ENCODE data around the gene SLC2A8.

DNA sequence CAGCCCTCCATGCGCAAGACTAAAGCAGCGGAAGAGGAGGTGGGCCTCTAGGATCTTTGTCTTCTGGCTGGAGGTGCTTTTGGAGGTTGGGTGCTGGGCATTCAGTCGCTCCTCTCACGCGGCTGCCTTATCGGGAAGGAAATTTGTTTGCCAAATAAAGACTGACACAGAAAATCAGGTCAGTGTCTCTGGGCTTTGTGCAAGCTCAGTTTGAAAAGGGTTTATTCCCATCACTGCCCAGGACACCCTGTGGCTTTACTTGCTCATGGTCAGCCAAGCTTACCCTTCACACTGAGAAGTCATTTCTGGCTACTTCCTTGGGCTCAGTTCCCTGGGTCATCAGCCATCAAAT lies 10.5 kb downstream of the SLC2A8 start:
- TF ChIP-seq, protein P1, sequence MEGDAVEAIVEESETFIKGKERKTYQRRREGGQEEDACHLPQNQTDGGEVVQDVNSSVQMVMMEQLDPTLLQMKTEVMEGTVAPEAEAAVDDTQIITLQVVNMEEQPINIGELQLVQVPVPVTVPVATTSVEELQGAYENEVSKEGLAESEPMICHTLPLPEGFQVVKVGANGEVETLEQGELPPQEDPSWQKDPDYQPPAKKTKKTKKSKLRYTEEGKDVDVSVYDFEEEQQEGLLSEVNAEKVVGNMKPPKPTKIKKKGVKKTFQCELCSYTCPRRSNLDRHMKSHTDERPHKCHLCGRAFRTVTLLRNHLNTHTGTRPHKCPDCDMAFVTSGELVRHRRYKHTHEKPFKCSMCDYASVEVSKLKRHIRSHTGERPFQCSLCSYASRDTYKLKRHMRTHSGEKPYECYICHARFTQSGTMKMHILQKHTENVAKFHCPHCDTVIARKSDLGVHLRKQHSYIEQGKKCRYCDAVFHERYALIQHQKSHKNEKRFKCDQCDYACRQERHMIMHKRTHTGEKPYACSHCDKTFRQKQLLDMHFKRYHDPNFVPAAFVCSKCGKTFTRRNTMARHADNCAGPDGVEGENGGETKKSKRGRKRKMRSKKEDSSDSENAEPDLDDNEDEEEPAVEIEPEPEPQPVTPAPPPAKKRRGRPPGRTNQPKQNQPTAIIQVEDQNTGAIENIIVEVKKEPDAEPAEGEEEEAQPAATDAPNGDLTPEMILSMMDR (IDR thresholded peaks at IDR 0.05): no peak
- no peak for TF ChIP-seq POLR2A (IDR thresholded peaks at IDR 0.05)

Measured in vagina (tissue), 2 donors.